ENCODE measurements around the gene GPR3. TPM values are rescaled to one million over a fixed set of nuclear protein-coding genes. Genes with fewer than 3 reads are reported as not detected.
"Not testable (repeated sequence)": the region's sequence is repeated elsewhere in the genome, so short reads cannot be mapped to it uniquely, and the experiment has no call there.

The GPR3 gene
- total RNA-seq, 1 experiment from 2014 or later: 0.95 TPM

- in situ Hi-C loops (cut with HindIII; ENCODE audit: low pct_unique_long_range_greater_than_20kb, low sequenced_read_pairs): no loop called here
- Histone ChIP-seq H3K4me3 (ENCODE audit: low read depth in 2 of 2, low read length in 2 of 2) (no peak overlapping the region), H3K9me3 (ENCODE audit: control insufficient read depth, insufficient read depth, low read depth, low read length) (no peaks in the 10 kb centered on the region), H3K27me3 (ENCODE audit: control insufficient read depth, insufficient read depth, low read length) (no peaks in the 10 kb centered on the region), H3K27ac (ENCODE audit: low read length) (no peak overlapping the region), H3K36me3 (ENCODE audit: control insufficient read depth, insufficient read depth, low read length) (peaks cover 2% of the 10 kb centered on the region; the same call in 1 of the 2 replicates), H3K4me1 (ENCODE audit: control insufficient read depth, insufficient read depth, low read length) (no peaks in the 10 kb centered on the region; the same call in 1 of the 2 replicates)
- TF ChIP-seq SIN3A (IDR thresholded peaks at IDR 0.05; ENCODE audit: borderline replicate concordance, insufficient read depth, low read depth, low read length) (no peak), REST (IDR thresholded peaks at IDR 0.05; ENCODE audit: insufficient read depth in 1 of 2, low read depth in 2 of 2, low read length in 1 of 2) (no peak), CTCF (IDR thresholded peaks at IDR 0.05) (no peak), TCF7L2 (IDR thresholded peaks at IDR 0.05; ENCODE audit: low read depth, low read length) (no peak), POLR2AphosphoS5 (IDR thresholded peaks at IDR 0.05; ENCODE audit: low read depth, low read length) (no peak)
- CTCF ChIA-PET: interaction anchor here (0.5 kb wide), 1 partner anchor 65 kb away, joined by 8 read pairs; no protein-coding TSS in a partner anchor
- POLR2A ChIA-PET: no interaction called here
- DNase-seq (ENCODE audit: low read depth, low spot score) (no peak), ATAC-seq (no peak)
- no TSS peak for BruUV-seq (replicated peaks)
- intact Hi-C loops (cut with micrococcal nuclease; ENCODE audit: unreplicated experiment): no loop called here
Observed at GRCh38 chr1:27403931-27404330, 11.5 kb downstream of the GPR3 start.

- ChIA-PET POLR2A (no interaction called here), CTCF (no interaction called here)
- Histone ChIP-seq H3K4me3 (ENCODE audit: low read depth in 2 of 2, low read length in 2 of 2) (no peak overlapping the region), H3K36me3 (ENCODE audit: control insufficient read depth, insufficient read depth, low read length) (peaks cover 2% of the 10 kb centered on the region; the same call in 1 of the 2 replicates), H3K9me3 (ENCODE audit: control insufficient read depth, insufficient read depth, low read depth, low read length) (no peaks in the 10 kb centered on the region), H3K27ac (ENCODE audit: low read length) (no peak overlapping the region), H3K4me1 (ENCODE audit: control insufficient read depth, insufficient read depth, low read length) (no peaks in the 10 kb centered on the region; the same call in 1 of the 2 replicates), H3K27me3 (ENCODE audit: control insufficient read depth, insufficient read depth, low read length) (no peaks in the 10 kb centered on the region)
- TF ChIP-seq REST (IDR thresholded peaks at IDR 0.05; ENCODE audit: insufficient read depth in 1 of 2, low read depth in 2 of 2, low read length in 1 of 2): no peak
- no peak for TF ChIP-seq TCF7L2 (IDR thresholded peaks at IDR 0.05; ENCODE audit: low read depth, low read length)
- no peak for TF ChIP-seq SIN3A (IDR thresholded peaks at IDR 0.05; ENCODE audit: borderline replicate concordance, insufficient read depth, low read depth, low read length)
- no peak for TF ChIP-seq POLR2AphosphoS5 (IDR thresholded peaks at IDR 0.05; ENCODE audit: low read depth, low read length)
- TF ChIP-seq CTCF (IDR thresholded peaks at IDR 0.05): no peak
- no peak for ATAC-seq
- no TSS peak for BruUV-seq (replicated peaks)
- in situ Hi-C loops (cut with HindIII; ENCODE audit: low pct_unique_long_range_greater_than_20kb, low sequenced_read_pairs): no loop called here
- no peak for DNase-seq (ENCODE audit: low read depth, low spot score)
- intact Hi-C loops (cut with micrococcal nuclease; ENCODE audit: unreplicated experiment): no loop called here
Observed at GRCh38 chr1:27405074-27405473, 12.7 kb downstream of the GPR3 start.

GRCh38 chr1:27405598-27406361 is 13.4 kb downstream of the GPR3 start:
- H3K36me3 ChIP-seq (ENCODE audit: control insufficient read depth, insufficient read depth, low read length); H3K4me3 ChIP-seq (ENCODE audit: low read depth in 2 of 2, low read length in 2 of 2); POLR2A ChIA-PET; H3K27ac ChIP-seq (ENCODE audit: low read length); BruUV-seq (replicated peaks); DNase-seq (ENCODE audit: low read depth, low spot score); ATAC-seq; H3K27me3 ChIP-seq (ENCODE audit: control insufficient read depth, insufficient read depth, low read length); intact Hi-C loops (cut with micrococcal nuclease; ENCODE audit: unreplicated experiment); H3K9me3 ChIP-seq (ENCODE audit: control insufficient read depth, insufficient read depth, low read depth, low read length); H3K4me1 ChIP-seq (ENCODE audit: control insufficient read depth, insufficient read depth, low read length); in situ Hi-C loops (cut with HindIII; ENCODE audit: low pct_unique_long_range_greater_than_20kb, low sequenced_read_pairs): not testable (repeated sequence)
- CTCF ChIA-PET: interaction anchor here (0.6 kb wide), 2 partner anchors 19 to 141 kb away, joined by 3 to 5 read pairs; no protein-coding TSS in a partner anchor

All from Panc1 (cell line).